ENCODE data around the gene LMF1.
"Not testable (repeated sequence)": the region's sequence is repeated elsewhere in the genome, so short reads cannot be mapped to it uniquely, and the experiment has no call there.

LMF1 gene

GRCh38 chr16:959232-960040 is 11.3 kb downstream of the LMF1 start:
- no peak for TF ChIP-seq Cebpa-rat (IDR thresholded peaks at IDR 0.05)

GRCh38 chr16:955766-956165 is 15.0 kb downstream of the LMF1 start:
- H3K9me3 ChIP-seq, H3K27ac ChIP-seq, H3K9ac ChIP-seq, H3K4me2 ChIP-seq, H3K27me3 ChIP-seq, H3K4me3 ChIP-seq: not testable (repeated sequence)
- Histone ChIP-seq H4K20me1 (peaks cover 59% of the 10 kb centered on the region), H3K4me1 (peaks cover 13% of the 10 kb centered on the region), H3K36me3 (peaks cover 34% of the 10 kb centered on the region)

More at GRCh38 chr16:959232-960040, 11.3 kb downstream of the LMF1 start:
- Histone ChIP-seq H3K27ac (no peak overlapping the region), H3K9ac (0 out of 2 replicates have a peak overlapping the region, but pooled peaks have one; percentile 8), H3K36me3 (peaks cover 10% of the 10 kb centered on the region; the same call in 1 of the 2 replicates), H3K4me1 (peaks cover 17% of the 10 kb centered on the region), H3K9me3 (no peaks in the 10 kb centered on the region), H4K20me1 (peaks cover 45% of the 10 kb centered on the region), H3K27me3 (no peaks in the 10 kb centered on the region), H3K4me2 (no peak overlapping the region), H3K4me3 (no peak overlapping the region)

GRCh38 chr16:953818-954217 is 17.0 kb downstream of the LMF1 start:
- not testable (repeated sequence) for H3K27me3 ChIP-seq, H3K4me2 ChIP-seq, H3K27ac ChIP-seq, H3K9ac ChIP-seq, H3K9me3 ChIP-seq, H3K4me3 ChIP-seq
- Histone ChIP-seq H3K36me3 (peaks cover 37% of the 10 kb centered on the region), H3K4me1 (peaks cover 13% of the 10 kb centered on the region), H4K20me1 (peaks cover 57% of the 10 kb centered on the region)

GRCh38 chr16:952321-952720 is 18.5 kb downstream of the LMF1 start:
- no peak for TF ChIP-seq Cebpa-rat (IDR thresholded peaks at IDR 0.05)

GRCh38 chr16:951660-952301 is 19.0 kb downstream of the LMF1 start:
- Histone ChIP-seq H3K4me3 (no peak overlapping the region), H3K4me2 (peak overlapping the region; percentile 59), H3K27ac (0 out of 2 replicates have a peak overlapping the region, but pooled peaks have one; percentile 38), H3K9me3 (no peaks in the 10 kb centered on the region), H3K4me1 (peaks cover 13% of the 10 kb centered on the region), H3K36me3 (peaks cover 50% of the 10 kb centered on the region), H3K27me3 (no peaks in the 10 kb centered on the region), H4K20me1 (peaks cover 61% of the 10 kb centered on the region; the same call in 1 of the 2 replicates), H3K9ac (no peak overlapping the region)
- no peak for TF ChIP-seq Cebpa-rat (IDR thresholded peaks at IDR 0.05)

More at GRCh38 chr16:952321-952720, 18.5 kb downstream of the LMF1 start:
- H3K4me2 ChIP-seq: peak overlapping the region; percentile 59
- no peaks in the 10 kb centered on the region for H3K9me3 ChIP-seq
- H3K4me1 ChIP-seq: peaks cover 13% of the 10 kb centered on the region
- 0 out of 2 replicates have a peak overlapping the region, but pooled peaks have one; percentile 38 for H3K27ac ChIP-seq
- peaks cover 57% of the 10 kb centered on the region; the same call in 1 of the 2 replicates for H4K20me1 ChIP-seq
- H3K36me3 ChIP-seq: peaks cover 45% of the 10 kb centered on the region
- no peak overlapping the region for H3K9ac ChIP-seq
- H3K4me3 ChIP-seq: no peak overlapping the region
- H3K27me3 ChIP-seq: no peaks in the 10 kb centered on the region

GRCh38 chr16:950733-951573 is 19.8 kb downstream of the LMF1 start:
- Histone ChIP-seq H4K20me1 (peaks cover 70% of the 10 kb centered on the region; the same call in 1 of the 2 replicates), H3K4me2 (peak overlapping the region; percentile 59), H3K36me3 (peaks cover 59% of the 10 kb centered on the region), H3K4me1 (peaks cover 13% of the 10 kb centered on the region), H3K27ac (0 out of 2 replicates have a peak overlapping the region, but pooled peaks have one; percentile 38)
- not testable (repeated sequence) for H3K9me3 ChIP-seq, H3K4me3 ChIP-seq, H3K9ac ChIP-seq, H3K27me3 ChIP-seq

- Histone ChIP-seq H3K36me3 (peaks cover 65% of the 10 kb centered on the region), H3K9me3 (peaks cover 11% of the 10 kb centered on the region)
These were observed 22.0 kb downstream of the LMF1 start for GRCh38 chr16:948767-949166.

GRCh38 chr16:947922-948303 is 22.9 kb downstream of the LMF1 start:
- Histone ChIP-seq H3K4me1 (peaks cover 13% of the 10 kb centered on the region), H3K9me3 (peaks cover 19% of the 10 kb centered on the region), H4K20me1 (peaks cover 50% of the 10 kb centered on the region; the same call in 1 of the 2 replicates), H3K36me3 (peaks cover 70% of the 10 kb centered on the region)
- not testable (repeated sequence) for H3K9ac ChIP-seq, H3K27me3 ChIP-seq, H3K4me3 ChIP-seq, H3K27ac ChIP-seq, H3K4me2 ChIP-seq

More at GRCh38 chr16:948767-949166, 22.0 kb downstream of the LMF1 start:
- H3K27me3 ChIP-seq, H3K9ac ChIP-seq, H3K4me2 ChIP-seq, H3K4me3 ChIP-seq, H3K27ac ChIP-seq: not testable (repeated sequence)
- Histone ChIP-seq H3K4me1 (peaks cover 13% of the 10 kb centered on the region), H4K20me1 (peaks cover 50% of the 10 kb centered on the region; the same call in 1 of the 2 replicates)

- TF ChIP-seq Cebpa-rat (IDR thresholded peaks at IDR 0.05): no peak
- H3K9me3 ChIP-seq: peaks cover 25% of the 10 kb centered on the region
- H3K27ac ChIP-seq: no peak overlapping the region
- no peaks in the 10 kb centered on the region for H3K27me3 ChIP-seq
- H3K4me1 ChIP-seq: peaks cover 13% of the 10 kb centered on the region
- peaks cover 49% of the 10 kb centered on the region; the same call in 1 of the 2 replicates for H4K20me1 ChIP-seq
- no peak overlapping the region for H3K4me3 ChIP-seq
- peaks cover 74% of the 10 kb centered on the region for H3K36me3 ChIP-seq
- H3K4me2 ChIP-seq: no peak overlapping the region
- no peak overlapping the region for H3K9ac ChIP-seq
These were observed 23.4 kb downstream of the LMF1 start for GRCh38 chr16:947255-947921.
